Erythroblast (primary cell): ENCODE measurements around the gene ETNK1.

Experiments
- GATA1 ChIP-seq: IDR thresholded peaks from 2 replicates; pipeline ENCODE4 v1.6.1; 2011; ENCODE audit warnings: low read depth, mild to moderate bottlenecking, control low read depth, low read length, moderate library complexity
- POLR2A ChIP-seq: IDR thresholded peaks from 2 replicates; pipeline ENCODE4 v1.6.1; 2011; ENCODE audit warnings: mild to moderate bottlenecking, low read length

- no peak for TF ChIP-seq POLR2A
- no peak for TF ChIP-seq GATA1
Observed at GRCh38 chr12:22656376-22656775, 31.4 kb downstream of the ETNK1 start.
